Heart left ventricle (tissue), 16 donors: ENCODE measurements around the gene NINJ2. TPM values are rescaled to one million over a fixed set of nuclear protein-coding genes. Genes with fewer than 3 reads are reported as not detected.

ENCODE experiments used
- ATAC-seq, 4 donors: fragments of 200-7000 bp; cut with Tn5 transposase; one replicate each; pipeline ENCODE4 v1.9.1; 2020 to 2022; ENCODE audit warnings: moderate library complexity in 4 of 4, mild to moderate bottlenecking in 3 of 4, moderate number of reproducible peaks in 1 of 4
- DNase-seq, 5 donors: peaks; one replicate each; pipeline ENCODE4 v3.0.0-alpha.2; 2020
- H3K27ac ChIP-seq, 12 donors: fragments of 200-600 bp; sonication (generic) in 4 of 12; one replicate each; pipeline versions ENCODE4 v1.5.0 to v1.8.0; 2016 to 2022; ENCODE audit warnings: mild to moderate bottlenecking in 2 of 12
- H3K27me3 ChIP-seq, 9 donors: fragments of 200-600 bp; sonication (generic) in 2 of 9; one replicate each; pipeline versions ENCODE4 v1.5.1 to v1.8.0; 2016 to 2022; ENCODE audit warnings: mild to moderate bottlenecking in 3 of 9
- H3K36me3 ChIP-seq, 9 donors: fragments of 200-600 bp; sonication (generic) in 2 of 9; one replicate each; pipeline versions ENCODE4 v1.5.0 to v1.8.0; 2018 to 2022; ENCODE audit warnings: mild to moderate bottlenecking in 2 of 9
- H3K4me1 ChIP-seq, 12 donors: fragments of 200-600 bp; sonication (generic) in 4 of 12; one replicate each; pipeline versions ENCODE4 v1.5.0 to v1.8.0; 2016 to 2022; ENCODE audit warnings: mild to moderate bottlenecking in 3 of 12
- H3K4me3 ChIP-seq, 12 donors: fragments of 200-600 bp; sonication (generic) in 4 of 12; one replicate each; pipeline versions ENCODE4 v1.5.0 to v1.8.0; 2017 to 2022; ENCODE audit warnings: mild to moderate bottlenecking in 9 of 12, moderate library complexity in 4 of 12
- H3K9me3 ChIP-seq, 12 donors: fragments of 200-600 bp; sonication (generic) in 4 of 12; one replicate each; pipeline versions ENCODE4 v1.5.0 to v1.8.0; 2016 to 2022; ENCODE audit warnings: mild to moderate bottlenecking in 1 of 12
- POLR2A ChIP-seq, 2 donors: fragments of 450-650 bp; IDR thresholded peaks; one replicate each; pipeline ENCODE4 v1.6.1; 2017; ENCODE audit warnings: antibody characterized with exemption in 2 of 2, mild to moderate bottlenecking in 2 of 2, moderate library complexity in 2 of 2
- WGBS, 4 donors: extraction: QIAGEN DNeasy Blood & Tissue Kit in 2 of 4; methylation state at CpG; one replicate each; pipeline versions ENCODE4 v1.1.5 to v1.1.7; 2013 to 2018; 5-methylcytosine and 5-hydroxymethylcytosine counted together
- intact Hi-C, 10 donors: fragments of 100-400 bp; cut with DNase I; formaldehyde crosslinking; loops; one replicate each; pipeline versions ENCODE4 v1.11.1 to v1.14.2; 2022
- polyA plus RNA-seq, 2 donors: library from polyadenylated mRNA; stranded (reverse); fragments of 200-250 nt; gene quantifications; one replicate each; pipeline ENCODE4 v1.2.3, GENCODE V29; 2013
- total RNA-seq, 9 donors: library from RNA; depleted of rRNA in 2 of 9; stranded (reverse); fragments of >200 nt in 2 of 9; fragmentation: NEBNext Ultra II Directional in 3 of 9; extraction: Animal tissue kit (Norgen Biotek cat#: 25700) in 3 of 9; gene quantifications; one replicate each; pipeline versions ENCODE4 v1.1.0 to v1.2.4, GENCODE V29; 2016 to 2023
- TF ChIP-seq, protein P1 (sequence below), 12 donors: fragments of 200-600 bp; sonication (generic) in 4 of 12; IDR thresholded peaks; one replicate each; pipeline versions ENCODE4 v1.5.0 to v1.8.0; 2018 to 2022; ENCODE audit warnings: antibody characterized with exemption in 12 of 12, mild to moderate bottlenecking in 5 of 12
- donor health status: ischemic (EF 13 %, LVEDD 7.1; RV severe dilation, severe dysfunction).
- donor health status: healthy with polysubstance abuse.
- donor health status: DM: no; HTN: yes; CAD: no.
- donor health status: DM: no; HTN: no; CAD: no.
- donor health status: ischemic (EF 25% LVEDD 6.9; RV normal size, moderate dysfunction).
- donor health status: ischemic (EF 25% LVEDD 5.7; RV mildly dilated, moderate dysfunction).
- donor health status: healthy.
- donor health status: DM: yes; HTN: yes; CAD: no.
- donor health status: ischemic (EF 35%, LVEDD 5.7; RV mildly dilated, moderate dysfunction).
- donor health status: nonischemic (EF 11% LVEDD 7.7; RV severe dilation, severe dysfunction).
- donor health status: DM: yes; HTN: yes; CAD: no.
- donor health status: PGD.
- donor health status: ischemic (EF 29% LVEDD 5.4; RV normal size, mild dysfunction).
- donor health status: nonischemic (EF 23%, LVEDD 6.1; RV moderate dilation, normal function).

Gene NINJ2
- total and polyA plus RNA-seq, 11 donors = 2.8 to 15.0 (median 5.2) TPM

DNA sequence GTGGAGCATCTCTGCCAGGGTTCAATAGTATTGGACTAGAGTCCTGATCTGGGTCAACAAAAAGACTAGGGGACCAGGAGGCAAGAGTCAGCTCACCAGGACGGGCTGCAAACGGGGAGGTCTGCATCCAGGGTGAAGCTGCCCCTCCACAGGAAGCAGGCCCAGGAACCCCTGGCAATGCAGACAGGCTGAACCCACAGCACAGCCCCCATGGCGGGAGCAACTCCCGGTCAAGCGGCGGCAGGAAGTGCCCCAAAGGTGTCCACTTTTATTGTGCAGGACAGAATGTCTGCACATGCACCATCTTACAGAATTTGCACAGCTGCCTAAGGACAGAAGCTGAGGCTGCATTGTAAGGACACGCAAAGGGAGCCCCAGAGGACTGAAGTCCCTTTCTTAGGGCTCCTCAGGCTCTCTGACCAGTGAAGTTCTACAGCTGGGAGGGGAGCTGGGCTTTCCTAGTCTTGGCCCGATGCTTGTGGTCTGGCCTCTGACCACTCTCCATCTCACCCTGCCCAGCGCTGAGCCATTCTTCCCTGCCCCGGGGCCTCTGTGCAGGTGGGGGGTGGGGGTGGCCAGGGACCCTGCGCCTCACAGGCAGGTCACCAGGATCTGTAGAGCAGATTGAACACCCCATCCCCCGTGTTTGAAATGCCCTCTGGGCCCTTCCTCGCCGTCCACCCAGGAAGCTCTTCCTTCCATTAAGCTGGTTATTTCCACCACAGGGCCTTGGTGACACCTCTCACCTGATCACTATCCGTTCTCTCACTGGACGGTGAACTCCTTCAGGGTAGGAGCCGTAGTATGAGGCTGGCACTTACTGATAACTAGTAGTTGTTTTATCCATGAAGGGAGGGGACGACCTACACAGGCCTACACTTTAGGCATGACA is 75.9 kb downstream of the NINJ2 start:
- ATAC-seq = no peak
- WGBS, 4 donors = 79 to 94% (median 85%) methylated on average over 10 to 18 of the region's 18 CpGs
- TF ChIP-seq POLR2A (IDR thresholded peaks at IDR 0.05) = no peak
- TF ChIP-seq, protein P1, sequence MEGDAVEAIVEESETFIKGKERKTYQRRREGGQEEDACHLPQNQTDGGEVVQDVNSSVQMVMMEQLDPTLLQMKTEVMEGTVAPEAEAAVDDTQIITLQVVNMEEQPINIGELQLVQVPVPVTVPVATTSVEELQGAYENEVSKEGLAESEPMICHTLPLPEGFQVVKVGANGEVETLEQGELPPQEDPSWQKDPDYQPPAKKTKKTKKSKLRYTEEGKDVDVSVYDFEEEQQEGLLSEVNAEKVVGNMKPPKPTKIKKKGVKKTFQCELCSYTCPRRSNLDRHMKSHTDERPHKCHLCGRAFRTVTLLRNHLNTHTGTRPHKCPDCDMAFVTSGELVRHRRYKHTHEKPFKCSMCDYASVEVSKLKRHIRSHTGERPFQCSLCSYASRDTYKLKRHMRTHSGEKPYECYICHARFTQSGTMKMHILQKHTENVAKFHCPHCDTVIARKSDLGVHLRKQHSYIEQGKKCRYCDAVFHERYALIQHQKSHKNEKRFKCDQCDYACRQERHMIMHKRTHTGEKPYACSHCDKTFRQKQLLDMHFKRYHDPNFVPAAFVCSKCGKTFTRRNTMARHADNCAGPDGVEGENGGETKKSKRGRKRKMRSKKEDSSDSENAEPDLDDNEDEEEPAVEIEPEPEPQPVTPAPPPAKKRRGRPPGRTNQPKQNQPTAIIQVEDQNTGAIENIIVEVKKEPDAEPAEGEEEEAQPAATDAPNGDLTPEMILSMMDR (IDR thresholded peaks at IDR 0.05) = no peak
- Histone ChIP-seq H3K27me3 (no peaks in the 10 kb centered on the region), H3K4me3 (no peak overlapping the region), H3K4me1 (peaks cover 0 to 32% (median 14%) of the 10 kb centered on the region in 12 donors), H3K27ac (peak overlapping the region in 1 of 12 donors; percentile 84), H3K36me3 (no peaks in the 10 kb centered on the region), H3K9me3 (peaks cover 0 to 9% (median 0%) of the 10 kb centered on the region in 12 donors)
- intact Hi-C loops = no loop called here
- peak in 1 of 5 donors; percentile 24 for DNase-seq

DNA sequence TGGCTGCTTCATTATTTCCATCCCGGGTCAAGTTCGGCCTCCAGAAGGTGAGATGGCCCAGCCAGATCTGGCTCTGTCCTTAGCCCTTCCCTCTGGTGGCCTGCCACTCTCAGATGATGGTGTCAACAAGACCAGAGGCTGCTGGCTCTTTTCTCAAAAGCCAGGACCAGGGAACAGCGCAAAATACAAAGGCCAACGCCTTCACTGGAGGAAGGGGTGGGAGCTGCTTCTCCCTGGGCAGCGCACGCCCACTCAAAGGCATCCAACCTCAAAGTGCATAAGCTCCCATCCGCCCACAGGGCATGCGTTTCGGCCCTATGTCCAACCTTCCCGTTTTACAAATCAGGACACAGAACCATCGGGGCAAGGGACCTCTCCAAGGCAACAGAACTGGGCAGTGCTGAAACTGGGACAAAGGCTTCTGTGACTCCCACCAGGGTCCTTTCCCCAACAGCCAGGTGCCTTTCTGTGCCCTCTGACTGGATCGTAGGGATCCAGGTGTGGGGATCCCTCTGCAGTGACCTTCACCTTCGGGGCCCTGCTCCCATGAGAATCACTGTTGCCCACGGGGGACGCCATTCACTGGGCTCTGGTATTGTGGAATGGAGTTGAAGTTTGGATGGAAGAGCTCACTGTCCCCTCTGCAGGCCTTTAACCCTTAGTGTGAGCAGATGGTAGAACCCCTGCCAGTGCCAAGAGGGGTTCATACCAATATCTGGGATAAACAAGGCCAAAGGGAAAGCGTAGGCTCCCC is 76.8 kb downstream of the NINJ2 start:
- Histone ChIP-seq H3K9me3 (peaks cover 0 to 9% (median 0%) of the 10 kb centered on the region in 12 donors), H3K4me3 (no peak overlapping the region), H3K27me3 (no peaks in the 10 kb centered on the region), H3K36me3 (no peaks in the 10 kb centered on the region), H3K27ac (peak overlapping the region in 3 of 12 donors; percentile 4 to 84 (median 19)), H3K4me1 (peaks cover 0 to 26% (median 5%) of the 10 kb centered on the region in 12 donors)
- no peak for TF ChIP-seq POLR2A (IDR thresholded peaks at IDR 0.05)
- TF ChIP-seq, protein P1 (IDR thresholded peaks at IDR 0.05) = no peak
- peak in 2 of 5 donors; percentile 20 to 30 for DNase-seq
- 88 to 96% (median 90%) methylated on average over 14 to 16 of the region's 16 CpGs for WGBS, 4 donors
- intact Hi-C loops = no loop called here
- no peak for ATAC-seq

- H3K9me3 ChIP-seq = peaks cover 0 to 9% (median 0%) of the 10 kb centered on the region in 12 donors
- no peak overlapping the region for H3K4me3 ChIP-seq
- no peaks in the 10 kb centered on the region for H3K36me3 ChIP-seq
- peak in 2 of 5 donors; percentile 9 to 23 for DNase-seq
- no peaks in the 10 kb centered on the region for H3K27me3 ChIP-seq
- peak overlapping the region in 3 of 12 donors; percentile 4 to 84 (median 19) for H3K27ac ChIP-seq
- 86 to 91% (median 87%) methylated on average over 30 of the region's 30 CpGs for WGBS, 4 donors
- no peak for TF ChIP-seq POLR2A (IDR thresholded peaks at IDR 0.05)
- TF ChIP-seq, protein P1 (IDR thresholded peaks at IDR 0.05) = no peak
- peaks cover 0 to 24% (median 1%) of the 10 kb centered on the region in 12 donors for H3K4me1 ChIP-seq
- intact Hi-C loops = no loop called here
- no peak for ATAC-seq
These were observed 77.9 kb downstream of the NINJ2 start for GRCh38 chr12:585062-586061.
